ENCODE results near the gene ZNF552.
"Not testable (repeated sequence)": the region's sequence is repeated elsewhere in the genome, so short reads cannot be mapped to it uniquely, and the experiment has no call there.

ZNF552 gene

DNA sequence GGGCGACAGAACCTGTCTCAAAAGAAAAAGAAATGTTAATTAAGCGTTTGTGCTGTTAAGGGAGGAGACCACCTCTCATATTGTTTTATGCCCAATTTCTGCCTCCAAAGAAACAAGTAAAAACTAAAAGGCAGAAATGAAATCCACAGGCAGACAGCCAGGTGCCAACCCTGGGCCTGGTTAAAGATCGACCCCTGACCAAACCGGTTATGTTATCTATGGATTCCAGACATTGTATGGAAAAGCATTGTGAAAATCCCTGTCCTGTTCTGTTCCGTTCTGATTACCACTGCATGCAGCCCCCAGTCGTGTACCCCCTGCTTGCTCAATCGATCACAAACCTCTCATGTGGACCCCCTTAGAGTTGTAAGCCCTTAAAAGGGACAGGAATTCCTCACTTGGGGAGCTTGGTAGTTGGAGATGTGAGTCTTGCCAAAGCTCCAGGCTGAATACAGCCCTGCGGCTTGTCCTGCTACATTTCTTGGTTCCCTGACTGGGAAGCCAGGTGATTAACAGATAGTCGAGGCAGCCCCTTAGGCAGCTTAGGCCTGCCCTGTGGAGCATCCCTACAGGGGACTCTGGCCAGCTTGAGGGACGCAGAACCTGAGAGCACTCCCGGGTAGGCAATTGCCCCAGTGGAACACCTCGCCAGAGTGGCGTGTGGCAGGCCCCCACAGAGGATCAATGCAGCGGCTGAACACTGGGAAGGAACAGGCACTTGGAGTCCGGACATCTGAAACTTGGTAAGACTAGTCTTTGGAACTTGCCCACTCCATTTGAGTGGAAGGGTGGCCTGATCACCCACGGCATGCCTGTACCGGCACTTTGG is 748 bp upstream of the ZNF552 start:
- TF ChIP-seq CTCF (IDR thresholded peaks at IDR 0.05; ENCODE audit: insufficient read depth, low read length, poor library complexity, severe bottlenecking): no peak
- DNase-seq (ENCODE audit: extremely low read depth, insufficient read length): no peak
- peak overlapping the region; percentile 41 for H3K4me3 ChIP-seq (replicated peaks; ENCODE audit: low read depth, low read length)
- H3K36me3 ChIP-seq (ENCODE audit: control insufficient read depth, insufficient read depth, low read length): peaks cover 2% of the 10 kb centered on the region
- H3K27me3 ChIP-seq (replicated peaks; ENCODE audit: control insufficient read depth, insufficient read depth, low read length): no peaks in the 10 kb centered on the region

GRCh38 chr19:57813919-57814504 is 701 bp downstream of the ZNF552 start:
- DNase-seq (ENCODE audit: extremely low read depth, insufficient read length): no peak
- TF ChIP-seq CTCF (IDR thresholded peaks at IDR 0.05; ENCODE audit: insufficient read depth, low read length, poor library complexity, severe bottlenecking): no peak
- H3K4me3 ChIP-seq (replicated peaks; ENCODE audit: low read depth, low read length): peak overlapping the region; percentile 91

GRCh38 chr19:57812975-57813820 is 1.5 kb downstream of the ZNF552 start:
- H3K4me3 ChIP-seq (replicated peaks; ENCODE audit: low read depth, low read length); DNase-seq (ENCODE audit: extremely low read depth, insufficient read length); H3K36me3 ChIP-seq (ENCODE audit: control insufficient read depth, insufficient read depth, low read length); H3K27me3 ChIP-seq (replicated peaks; ENCODE audit: control insufficient read depth, insufficient read depth, low read length): not testable (repeated sequence)

More at GRCh38 chr19:57813919-57814504, 701 bp downstream of the ZNF552 start:
- Histone ChIP-seq H3K36me3 (ENCODE audit: control insufficient read depth, insufficient read depth, low read length) (peaks cover 4% of the 10 kb centered on the region), H3K27me3 (replicated peaks; ENCODE audit: control insufficient read depth, insufficient read depth, low read length) (no peaks in the 10 kb centered on the region)

DNA sequence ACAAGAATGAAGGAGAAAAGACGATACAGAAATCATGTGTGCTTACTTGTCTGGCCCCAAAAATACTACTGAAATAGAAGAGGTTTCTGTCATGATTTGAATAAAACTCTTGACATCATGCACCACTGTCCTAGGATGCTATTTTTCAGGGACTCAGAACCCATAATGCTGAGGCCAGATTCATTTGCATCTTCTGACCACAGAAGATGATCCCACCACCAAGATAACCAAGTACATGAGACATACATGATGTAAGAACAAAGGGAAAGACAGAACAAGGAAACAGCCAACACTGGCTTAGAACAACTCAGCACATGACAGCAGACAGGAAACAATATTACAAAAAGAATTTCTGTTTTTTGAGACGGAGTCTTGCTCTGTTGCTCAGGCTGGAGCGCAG is 2.5 kb downstream of the ZNF552 start:
- peak; percentile 36 for DNase-seq (ENCODE audit: extremely low read depth, insufficient read length)
- H3K27me3 ChIP-seq (replicated peaks; ENCODE audit: control insufficient read depth, insufficient read depth, low read length): no peaks in the 10 kb centered on the region
- H3K4me3 ChIP-seq (replicated peaks; ENCODE audit: low read depth, low read length): no peak overlapping the region
- peaks cover 7% of the 10 kb centered on the region for H3K36me3 ChIP-seq (ENCODE audit: control insufficient read depth, insufficient read depth, low read length)
- TF ChIP-seq CTCF (IDR thresholded peaks at IDR 0.05; ENCODE audit: insufficient read depth, low read length, poor library complexity, severe bottlenecking): no peak

DNA sequence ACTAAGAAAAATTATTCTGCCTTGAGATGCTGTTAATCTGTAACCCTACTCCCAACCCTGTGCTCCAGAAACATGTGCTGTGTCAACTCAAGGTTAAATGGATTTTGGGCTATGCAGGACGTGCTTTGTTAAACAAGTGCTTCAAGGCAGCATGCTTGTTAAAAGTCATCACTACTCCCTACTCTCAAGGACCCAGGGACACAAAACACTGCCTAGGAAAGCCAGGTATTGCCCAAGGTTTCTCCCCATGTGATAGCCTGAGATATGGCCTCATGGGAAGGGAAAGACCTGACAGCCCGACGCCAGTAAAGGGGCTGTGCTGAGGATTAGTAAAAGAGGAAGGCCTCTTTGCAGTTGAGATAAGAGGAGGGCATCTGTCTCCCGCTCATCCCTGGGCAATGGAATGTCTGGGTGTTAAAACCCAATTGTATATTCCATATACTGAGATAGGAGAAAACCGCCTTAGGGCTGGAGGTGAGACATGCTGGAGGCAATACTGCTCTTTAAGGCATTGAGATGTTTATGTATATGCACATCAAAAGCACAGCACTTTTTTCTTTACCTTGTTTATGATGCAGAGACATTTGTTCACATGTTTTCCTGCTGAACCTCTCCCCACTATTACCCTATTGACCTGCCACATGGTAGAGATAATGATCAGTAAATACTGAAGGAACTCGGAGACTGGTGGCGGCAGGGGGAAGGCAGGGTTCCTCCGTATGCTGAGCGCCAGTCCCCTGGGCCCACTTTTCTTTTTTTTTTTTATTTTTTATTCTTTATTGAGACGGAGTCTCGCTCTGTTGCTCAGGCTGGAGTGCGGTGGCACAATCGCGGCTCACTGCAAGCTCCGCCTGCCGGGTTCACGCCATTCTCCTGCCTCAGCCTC is 4.1 kb downstream of the ZNF552 start:
- H3K27me3 ChIP-seq (replicated peaks; ENCODE audit: control insufficient read depth, insufficient read depth, low read length); H3K4me3 ChIP-seq (replicated peaks; ENCODE audit: low read depth, low read length); H3K36me3 ChIP-seq (ENCODE audit: control insufficient read depth, insufficient read depth, low read length); DNase-seq (ENCODE audit: extremely low read depth, insufficient read length): not testable (repeated sequence)

DNA sequence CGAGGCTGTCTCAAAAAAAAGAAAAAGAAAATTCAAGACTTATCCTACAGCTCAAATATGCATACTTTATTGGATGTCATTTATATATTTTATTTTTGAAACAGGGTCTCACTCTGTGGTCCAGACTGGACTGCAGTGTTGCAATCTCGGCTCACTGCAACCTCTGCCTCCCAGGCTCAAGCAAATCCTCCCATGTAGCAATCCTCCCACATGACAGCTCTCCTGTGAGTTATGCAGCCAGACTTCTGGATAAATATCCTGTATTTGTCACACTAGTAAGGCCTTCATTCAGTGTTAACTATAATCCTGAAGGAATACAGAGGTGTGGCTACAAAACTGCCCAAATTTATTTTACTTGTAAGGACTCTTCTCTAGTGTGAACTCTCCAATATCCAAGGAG is 7.2 kb downstream of the ZNF552 start:
- TF ChIP-seq CTCF (IDR thresholded peaks at IDR 0.05; ENCODE audit: insufficient read depth, low read length, poor library complexity, severe bottlenecking): no peak
- Histone ChIP-seq H3K27me3 (replicated peaks; ENCODE audit: control insufficient read depth, insufficient read depth, low read length) (no peaks in the 10 kb centered on the region), H3K4me3 (replicated peaks; ENCODE audit: low read depth, low read length) (no peak overlapping the region), H3K36me3 (ENCODE audit: control insufficient read depth, insufficient read depth, low read length) (peaks cover 7% of the 10 kb centered on the region)
- no peak for DNase-seq (ENCODE audit: extremely low read depth, insufficient read length)

Measured in GM06990 (cell line).